ENCODE data around the gene MCC. TPM values are rescaled to one million over a fixed set of nuclear protein-coding genes. Genes with fewer than 3 reads are reported as not detected.

The MCC gene
- polyA plus RNA-seq, 1 donor (not counting 4 experiments of a cell fraction or from before 2014, with no cell fraction given) = 24.6 TPM

- Histone ChIP-seq H3K79me2 (ENCODE audit: control insufficient read depth, insufficient read depth, low read length) (no peaks in the 10 kb centered on the region), H3K4me3 (ENCODE audit: control insufficient read depth in 2 of 3, extremely low read depth in 1 of 3, insufficient read depth in 2 of 3, low read depth in 1 of 3, low read length in 3 of 3) (no peak overlapping the region), H3K9ac (ENCODE audit: control insufficient read depth, extremely low read depth, insufficient read depth, low read length) (no peak overlapping the region), H3K9me1 (ENCODE audit: control insufficient read depth, extremely low read depth, insufficient read depth, low read length) (no peaks in the 10 kb centered on the region), H3K36me3 (ENCODE audit: control insufficient read depth in 2 of 2, extremely low read depth in 1 of 2, insufficient read depth in 2 of 2, low read length in 2 of 2) (no peaks in the 10 kb centered on the region), H4K20me1 (ENCODE audit: control insufficient read depth, extremely low read depth, insufficient read depth, low read length) (no peaks in the 10 kb centered on the region), H3K4me1 (ENCODE audit: control insufficient read depth, extremely low read depth, insufficient read depth, low read length) (peaks cover 13% of the 10 kb centered on the region), H2AFZ (ENCODE audit: control insufficient read depth, low read length) (no peak overlapping the region), H3K4me2 (ENCODE audit: control insufficient read depth, extremely low read depth, insufficient read depth, low read depth, low read length) (no peak overlapping the region), H3K27ac (ENCODE audit: control insufficient read depth, insufficient read depth, low read length) (no peak overlapping the region), H3K27me3 (ENCODE audit: control insufficient read depth, extremely low read depth, insufficient read depth, low read length) (no peaks in the 10 kb centered on the region), H3K9me3 (ENCODE audit: control insufficient read depth, low read depth, low read length) (no peaks in the 10 kb centered on the region)
- no peak for TF ChIP-seq CTCF (optimal IDR thresholded peaks at IDR 0.05 in 1 of 3, IDR thresholded peaks at IDR 0.05 in 1 of 3, conservative IDR thresholded peaks at IDR 0.05 in 1 of 3; ENCODE audit: extremely low read depth in 1 of 3, insufficient read depth in 2 of 3, low read length in 3 of 3)
- no peak for TF ChIP-seq EZH2 (IDR thresholded peaks at IDR 0.05; ENCODE audit: low read length)
- dilution Hi-C loops (cut with MboI; ENCODE audit: extremely low pct_ligation_motif_present, low sequenced_read_pairs) = no loop called here
- FAIRE-seq (no peak), DNase-seq (ENCODE audit: low read depth, low spot score) (no peak)
Observed at GRCh38 chr5:113503146-113503545, 14.9 kb upstream of the MCC start.

DNA sequence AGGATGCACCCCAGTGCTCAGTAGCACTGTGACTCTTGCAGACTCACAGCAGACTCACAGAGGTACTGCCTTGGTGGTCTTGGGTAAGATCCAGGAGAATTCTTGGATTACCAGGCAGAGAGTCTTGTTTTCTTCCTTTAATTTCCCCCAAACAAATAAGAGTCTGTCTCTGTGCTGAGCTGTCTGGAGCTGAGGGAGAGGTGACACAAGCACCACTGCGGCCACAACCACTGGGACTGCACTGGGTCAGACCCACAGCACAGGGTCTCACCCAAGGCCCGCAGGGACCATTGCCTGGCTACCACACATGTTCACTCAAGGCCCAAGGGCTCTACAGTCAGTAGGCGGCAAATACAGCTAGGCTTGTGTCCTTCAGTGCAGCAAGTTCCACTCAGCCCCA, 13.8 kb upstream of the MCC start:
- no peaks in the 10 kb centered on the region for H3K36me3 ChIP-seq (ENCODE audit: control insufficient read depth in 2 of 2, extremely low read depth in 1 of 2, insufficient read depth in 2 of 2, low read length in 2 of 2)
- H4K20me1 ChIP-seq (ENCODE audit: control insufficient read depth, extremely low read depth, insufficient read depth, low read length) = no peaks in the 10 kb centered on the region
- H3K9me3 ChIP-seq (ENCODE audit: control insufficient read depth, low read depth, low read length) = no peaks in the 10 kb centered on the region
- no peak overlapping the region for H3K27ac ChIP-seq (ENCODE audit: control insufficient read depth, insufficient read depth, low read length)
- H3K9me1 ChIP-seq (ENCODE audit: control insufficient read depth, extremely low read depth, insufficient read depth, low read length) = no peaks in the 10 kb centered on the region
- no peak for TF ChIP-seq CTCF (optimal IDR thresholded peaks at IDR 0.05 in 1 of 3, IDR thresholded peaks at IDR 0.05 in 1 of 3, conservative IDR thresholded peaks at IDR 0.05 in 1 of 3; ENCODE audit: extremely low read depth in 1 of 3, insufficient read depth in 2 of 3, low read length in 3 of 3)
- no peak for TF ChIP-seq EZH2 (IDR thresholded peaks at IDR 0.05; ENCODE audit: low read length)
- no peak overlapping the region for H2AFZ ChIP-seq (ENCODE audit: control insufficient read depth, low read length)
- no peaks in the 10 kb centered on the region for H3K79me2 ChIP-seq (ENCODE audit: control insufficient read depth, insufficient read depth, low read length)
- dilution Hi-C loops (cut with MboI; ENCODE audit: extremely low pct_ligation_motif_present, low sequenced_read_pairs) = no loop called here
- no peak overlapping the region for H3K9ac ChIP-seq (ENCODE audit: control insufficient read depth, extremely low read depth, insufficient read depth, low read length)
- no peak overlapping the region for H3K4me3 ChIP-seq (ENCODE audit: control insufficient read depth in 2 of 3, extremely low read depth in 1 of 3, insufficient read depth in 2 of 3, low read depth in 1 of 3, low read length in 3 of 3)
- no peaks in the 10 kb centered on the region for H3K27me3 ChIP-seq (ENCODE audit: control insufficient read depth, extremely low read depth, insufficient read depth, low read length)
- H3K4me1 ChIP-seq (ENCODE audit: control insufficient read depth, extremely low read depth, insufficient read depth, low read length) = peaks cover 13% of the 10 kb centered on the region
- no peak for FAIRE-seq
- DNase-seq (ENCODE audit: low read depth, low spot score) = no peak
- H3K4me2 ChIP-seq (ENCODE audit: control insufficient read depth, extremely low read depth, insufficient read depth, low read depth, low read length) = no peak overlapping the region
